IMR-90 (cell line): ENCODE data around the gene RUSF1. TPM values are rescaled to one million over a fixed set of nuclear protein-coding genes. Genes with fewer than 3 reads are reported as not detected.

Experiments used
- ATAC-seq: fragments of 200-7000 bp; cut with Tn5 transposase; 2 replicates; pipeline ENCODE4 v1.9.1; 2020; ENCODE audit warnings: low read depth, mild to moderate bottlenecking, moderate library complexity
- BruUV-seq: library from RNA; stranded (reverse); fragments of 400-500 nt; replicated peaks from 2 replicates; lab custom pipeline; 2021; lab: Mats Ljungman, UMichigan
- CTCF ChIA-PET: fragments of 300-600 bp; formaldehyde crosslinking; extraction: SDS; loops from one replicate; lab custom pipeline; 2021; ENCODE audit warnings: antibody characterized with exemption; lab: Yijun Ruan, JAX
- POLR2A ChIA-PET: fragments of 300-600 bp; sonication (Branson Sonifier 250); formaldehyde crosslinking; loops from one replicate; lab custom pipeline; 2022; ENCODE audit warnings: antibody characterized with exemption; ENCODE audit not compliant: unreplicated experiment; lab: Charles Lee
- DNase-seq: peaks from one replicate; pipeline ENCODE4 v3.0.0; 2013
- H2AFZ ChIP-seq: replicated peaks from 2 replicates; pipeline ENCODE3; 2013; ENCODE audit warnings: low read length, mild to moderate bottlenecking; ENCODE audit not compliant: poor library complexity
- H2AK5ac ChIP-seq: 2 replicates; pipeline ENCODE4 v1.6.1; 2013; ENCODE audit warnings: low read depth, low read length, inconsistent platforms
- H2AK9ac ChIP-seq: replicated peaks from 2 replicates; pipeline ENCODE3; 2013; ENCODE audit warnings: mild to moderate bottlenecking, low read depth, low read length, moderate library complexity; ENCODE audit not compliant: poor library complexity
- H2BK120ac ChIP-seq: 2 replicates; pipeline ENCODE4 v1.6.1; 2013; ENCODE audit warnings: low read depth, low read length, inconsistent platforms
- H2BK15ac ChIP-seq: 3 replicates; pipeline ENCODE4 v1.6.1; 2013; ENCODE audit warnings: low read depth, low read length, inconsistent platforms
- H2BK20ac ChIP-seq: 2 replicates; pipeline ENCODE4 v1.6.1; 2013; ENCODE audit warnings: low read depth, mild to moderate bottlenecking, inconsistent platforms, low read length, moderate library complexity
- H2BK5ac ChIP-seq: 2 replicates; pipeline ENCODE4 v1.6.1; 2013; ENCODE audit warnings: mild to moderate bottlenecking, low read depth, low read length, inconsistent platforms; ENCODE audit not compliant: poor library complexity, severe bottlenecking
- H3K14ac ChIP-seq: replicated peaks from 2 replicates; pipeline ENCODE4 v1.6.1; 2013; ENCODE audit warnings: low read depth, low read length, inconsistent platforms
- H3K18ac ChIP-seq: 2 replicates; pipeline ENCODE4 v1.6.1; 2013; ENCODE audit warnings: low read depth, low read length, control low read depth
- H3K23ac ChIP-seq: 2 replicates; pipeline ENCODE4 v1.6.1; 2013; ENCODE audit warnings: low read depth, low read length, inconsistent platforms
- H3K27ac ChIP-seq: 2 replicates; pipeline ENCODE4 v1.5.1; 2013; ENCODE audit warnings: mild to moderate bottlenecking, control low read depth, low read length; ENCODE audit not compliant: insufficient read depth
- H3K27me3 ChIP-seq: 2 replicates; pipeline ENCODE4 v1.6.1; 2013; ENCODE audit warnings: low read length; ENCODE audit not compliant: control insufficient read depth, insufficient read depth
- H3K36me3 ChIP-seq: 2 replicates; pipeline ENCODE4 v1.6.1; 2013; ENCODE audit warnings: low read length, mixed read lengths; ENCODE audit not compliant: control insufficient read depth, insufficient read depth
- H3K4ac ChIP-seq: 2 replicates; pipeline ENCODE4 v1.6.1; 2013; ENCODE audit warnings: low read depth, low read length, inconsistent platforms
- H3K4me1 ChIP-seq: 2 replicates; pipeline ENCODE4 v1.6.1; 2013; ENCODE audit warnings: low read length, mixed read lengths; ENCODE audit not compliant: control insufficient read depth, insufficient read depth
- H3K4me2 ChIP-seq: 2 replicates; pipeline ENCODE4 v1.6.1; 2013; ENCODE audit warnings: low read depth, mild to moderate bottlenecking, control low read depth, low read length, moderate library complexity
- H3K4me3 ChIP-seq: 2 replicates; pipeline ENCODE4 v1.5.1; 2013; ENCODE audit warnings: low read depth, mild to moderate bottlenecking, control low read depth, low read length, moderate library complexity; ENCODE audit not compliant: insufficient read depth
- H3K56ac ChIP-seq: 2 replicates; pipeline ENCODE4 v1.6.1; 2013; ENCODE audit warnings: low read length, inconsistent platforms; ENCODE audit not compliant: insufficient read depth; ENCODE audit errors: extremely low read depth
- H3K79me1 ChIP-seq, 2 experiments: 2 replicates each; pipeline ENCODE4 v1.6.1; 2013; ENCODE audit warnings: low read length in 2 of 2, inconsistent platforms in 1 of 2, low read depth in 1 of 2
- H3K9ac ChIP-seq: 2 replicates; pipeline ENCODE4 v1.6.1; 2013; ENCODE audit warnings: low read depth, low read length, control low read depth
- H3K9me1 ChIP-seq: 2 replicates; pipeline ENCODE4 v1.6.1; 2013; ENCODE audit warnings: low read length, inconsistent platforms; ENCODE audit not compliant: insufficient read depth
- H3K9me3 ChIP-seq: 2 replicates; pipeline ENCODE4 v1.6.1; 2013; ENCODE audit warnings: low read length; ENCODE audit not compliant: control insufficient read depth, insufficient read depth
- H4K20me1 ChIP-seq: 2 replicates; pipeline ENCODE4 v1.6.1; 2013; ENCODE audit warnings: low read length, inconsistent platforms; ENCODE audit not compliant: insufficient read depth
- H4K5ac ChIP-seq: 2 replicates; pipeline ENCODE4 v1.6.1; 2013; ENCODE audit warnings: mild to moderate bottlenecking, low read depth, low read length, control low read depth
- H4K8ac ChIP-seq, 2 experiments: 2 replicates each; pipeline ENCODE4 v1.6.1; 2013; ENCODE audit warnings: low read depth in 2 of 2, low read length in 2 of 2, control low read depth in 1 of 2, inconsistent platforms in 1 of 2
- H4K91ac ChIP-seq: 2 replicates; pipeline ENCODE4 v1.6.1; 2013; ENCODE audit warnings: low read depth, low read length, inconsistent platforms; ENCODE audit not compliant: insufficient read depth
- BHLHE40 ChIP-seq: fragments of 150-350 bp; IDR thresholded peaks from 2 replicates; pipeline ENCODE4 v1.6.1; 2016; ENCODE audit warnings: mild to moderate bottlenecking, low read depth, low read length
- CEBPB ChIP-seq: IDR thresholded peaks from 2 replicates; pipeline ENCODE4 v1.6.1; 2012; ENCODE audit warnings: low read depth, low read length, improper control_type of control experiment
- MAFK ChIP-seq: IDR thresholded peaks from 2 replicates; pipeline ENCODE4 v1.6.1; 2012; ENCODE audit warnings: low read depth, low read length, improper control_type of control experiment
- MXI1 ChIP-seq: IDR thresholded peaks from 2 replicates; pipeline ENCODE4 v1.6.1; 2012; ENCODE audit warnings: low read depth, mild to moderate bottlenecking, low read length, moderate library complexity, borderline replicate concordance
- RAD21 ChIP-seq: IDR thresholded peaks from 2 replicates; pipeline ENCODE4 v1.6.1; 2012; ENCODE audit warnings: low read length, improper control_type of control experiment
- RCOR1 ChIP-seq: IDR thresholded peaks from 2 replicates; pipeline ENCODE4 v1.6.1; 2012; ENCODE audit warnings: mild to moderate bottlenecking, low read length, improper control_type of control experiment; ENCODE audit not compliant: insufficient replicate concordance
- WGBS, 2 experiments: methylation state at CpG; one replicate each; pipeline versions ENCODE4 v1.1.5 to v1.1.7; 2013; ENCODE audit warnings: missing lambda C conversion rate in 2 of 2; ENCODE audit not compliant: insufficient read length in 1 of 2; ENCODE audit errors: extremely low coverage in 2 of 2; 5-methylcytosine and 5-hydroxymethylcytosine counted together
- dilution Hi-C: fragments of 300-500 bp; cut with HindIII; formaldehyde crosslinking; loops from one replicate; pipeline ENCODE4 v1.14.3; 2018; ENCODE audit warnings: low sequenced_read_pairs; ENCODE audit not compliant: unreplicated experiment
- in situ Hi-C: fragments of 300-500 bp; cut with MboI; formaldehyde crosslinking; loops from 3 replicates; pipeline ENCODE4 v1.14.3; 2019; ENCODE audit warnings: low sequenced_read_pairs, inconsistent platforms, mixed read lengths
- intact Hi-C: fragments of 100-400 bp; cut with micrococcal nuclease; formaldehyde crosslinking; loops from 2 replicates; pipeline ENCODE4 v1.10.0; 2022
- polyA plus RNA-seq, 3 experiments: library from polyadenylated mRNA; depleted of rRNA; stranded (reverse); fragments of >200 nt; gene quantifications; 2 replicates each; pipeline ENCODE4 v1.2.3, GENCODE V29; 2012; ENCODE audit warnings: low replicate concordance in 1 of 3
- total RNA-seq: library from RNA; depleted of rRNA; stranded (reverse); fragments of >200 nt; gene quantifications from 2 replicates; pipeline ENCODE4 v1.2.3, GENCODE V29; 2012
- TF ChIP-seq, protein P1 (sequence below): fragments of 150-350 bp; IDR thresholded peaks from 2 replicates; pipeline ENCODE4 v1.6.1; 2017; ENCODE audit warnings: mild to moderate bottlenecking, antibody characterized with exemption, low read length, low read depth
- TF ChIP-seq, protein P2 (sequence below): conservative IDR thresholded peaks from 2 replicates; pipeline ENCODE4 v1.5.1; 2012; ENCODE audit warnings: mild to moderate bottlenecking, low read depth, low read length, improper control_type of control experiment

Gene RUSF1
- total and polyA plus RNA-seq, 2 of the 4 experiments (the other 2 are of a cell fraction) = 22.9 to 65.0 TPM

DNA sequence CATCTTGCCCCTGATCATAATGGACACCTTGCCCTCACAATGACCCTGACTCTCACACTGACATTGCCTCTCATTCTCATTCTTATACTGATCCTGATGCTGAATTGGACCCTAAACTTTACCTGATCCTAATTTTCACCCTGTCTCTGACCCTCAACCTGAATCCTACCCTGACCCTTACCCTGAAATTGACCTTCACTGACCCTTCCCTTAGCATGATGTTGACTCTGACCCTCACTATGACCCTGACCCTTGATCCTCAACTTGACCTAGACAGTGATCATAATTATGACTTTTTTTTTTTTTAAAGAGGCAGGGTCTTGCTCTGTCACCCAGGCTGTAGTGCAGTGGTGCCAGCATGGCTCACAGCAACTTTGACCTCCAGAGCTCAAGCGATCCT, 22.9 kb upstream of the RUSF1 start:
- no peak overlapping the region for H3K4me3 ChIP-seq
- DNase-seq = no peak
- H4K5ac ChIP-seq = no peak overlapping the region
- H3K27ac ChIP-seq = no peak overlapping the region
- peaks cover 28% of the 10 kb centered on the region for H3K27me3 ChIP-seq
- H3K14ac ChIP-seq = no peak overlapping the region
- H4K8ac ChIP-seq = no peak overlapping the region
- ATAC-seq = no peak
- H2AK9ac ChIP-seq = no peak overlapping the region
- no peak overlapping the region for H3K4ac ChIP-seq
- no peaks in the 10 kb centered on the region for H4K20me1 ChIP-seq
- H3K4me2 ChIP-seq = no peak overlapping the region
- H2BK20ac ChIP-seq = no peak overlapping the region
- H3K9ac ChIP-seq = no peak overlapping the region
- H3K23ac ChIP-seq = no peak overlapping the region
- H2BK5ac ChIP-seq = no peak overlapping the region
- H3K56ac ChIP-seq = no peak overlapping the region
- POLR2A ChIA-PET = no interaction called here
- H3K36me3 ChIP-seq = no peaks in the 10 kb centered on the region
- H3K18ac ChIP-seq = no peak overlapping the region
- in situ Hi-C loops (no loop called here), dilution Hi-C loops (no loop called here), intact Hi-C loops (no loop called here)
- H2BK120ac ChIP-seq = no peak overlapping the region
- H3K4me1 ChIP-seq = peaks cover 4% of the 10 kb centered on the region; the same call in 1 of the 2 replicates
- no peaks in the 10 kb centered on the region for H3K9me3 ChIP-seq
- H3K79me1 ChIP-seq = no peaks in the 10 kb centered on the region
- H3K9me1 ChIP-seq = no peaks in the 10 kb centered on the region
- no peak overlapping the region for H4K91ac ChIP-seq
- WGBS, 2 experiments = no CpG with 5 or more reads among the region's 1 CpG
- no TSS peak for BruUV-seq
- no peak overlapping the region for H2AFZ ChIP-seq
- no peak overlapping the region for H2BK15ac ChIP-seq
- no peak overlapping the region for H2AK5ac ChIP-seq
- CTCF ChIA-PET = no interaction called here
- no peak for TF ChIP-seq BHLHE40
- TF ChIP-seq, protein P1, sequence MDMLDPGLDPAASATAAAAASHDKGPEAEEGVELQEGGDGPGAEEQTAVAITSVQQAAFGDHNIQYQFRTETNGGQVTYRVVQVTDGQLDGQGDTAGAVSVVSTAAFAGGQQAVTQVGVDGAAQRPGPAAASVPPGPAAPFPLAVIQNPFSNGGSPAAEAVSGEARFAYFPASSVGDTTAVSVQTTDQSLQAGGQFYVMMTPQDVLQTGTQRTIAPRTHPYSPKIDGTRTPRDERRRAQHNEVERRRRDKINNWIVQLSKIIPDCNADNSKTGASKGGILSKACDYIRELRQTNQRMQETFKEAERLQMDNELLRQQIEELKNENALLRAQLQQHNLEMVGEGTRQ = no peak
- no peak for TF ChIP-seq RCOR1
- no peak for TF ChIP-seq RAD21
- TF ChIP-seq CEBPB = no peak
- TF ChIP-seq, protein P2, sequence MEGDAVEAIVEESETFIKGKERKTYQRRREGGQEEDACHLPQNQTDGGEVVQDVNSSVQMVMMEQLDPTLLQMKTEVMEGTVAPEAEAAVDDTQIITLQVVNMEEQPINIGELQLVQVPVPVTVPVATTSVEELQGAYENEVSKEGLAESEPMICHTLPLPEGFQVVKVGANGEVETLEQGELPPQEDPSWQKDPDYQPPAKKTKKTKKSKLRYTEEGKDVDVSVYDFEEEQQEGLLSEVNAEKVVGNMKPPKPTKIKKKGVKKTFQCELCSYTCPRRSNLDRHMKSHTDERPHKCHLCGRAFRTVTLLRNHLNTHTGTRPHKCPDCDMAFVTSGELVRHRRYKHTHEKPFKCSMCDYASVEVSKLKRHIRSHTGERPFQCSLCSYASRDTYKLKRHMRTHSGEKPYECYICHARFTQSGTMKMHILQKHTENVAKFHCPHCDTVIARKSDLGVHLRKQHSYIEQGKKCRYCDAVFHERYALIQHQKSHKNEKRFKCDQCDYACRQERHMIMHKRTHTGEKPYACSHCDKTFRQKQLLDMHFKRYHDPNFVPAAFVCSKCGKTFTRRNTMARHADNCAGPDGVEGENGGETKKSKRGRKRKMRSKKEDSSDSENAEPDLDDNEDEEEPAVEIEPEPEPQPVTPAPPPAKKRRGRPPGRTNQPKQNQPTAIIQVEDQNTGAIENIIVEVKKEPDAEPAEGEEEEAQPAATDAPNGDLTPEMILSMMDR = no peak
- no peak for TF ChIP-seq MAFK
- no peak for TF ChIP-seq MXI1
